Transverse colon (tissue), 4 donors: ENCODE measurements around the gene CDHR1.

Experiments used
- EP300 ChIP-seq: sonication (generic); formaldehyde crosslinking; IDR thresholded peaks from one replicate; pipeline ENCODE4 v1.6.1; 2017; ENCODE audit warnings: antibody characterized with exemption, low read depth
- POLR2A ChIP-seq: fragments of 450-650 bp; IDR thresholded peaks from one replicate; pipeline ENCODE4 v1.6.1; 2016; ENCODE audit warnings: antibody characterized with exemption, mild to moderate bottlenecking, moderate library complexity
- POLR2AphosphoS5 ChIP-seq, 3 donors: sonication (generic); formaldehyde crosslinking; IDR thresholded peaks; one replicate each; pipeline ENCODE4 v1.6.1; 2016; ENCODE audit warnings: antibody characterized with exemption in 3 of 3
- TF ChIP-seq, protein P1 (sequence below), 5 experiments: fragments of 200-600 bp in 3 of 5; fragments of 450-650 bp in 2 of 5; sonication (generic) in 3 of 5; IDR thresholded peaks; 1 replicate in 2 of 5; 2 replicates in 3 of 5; pipeline ENCODE4 v1.5.1; 2016 to 2017; ENCODE audit warnings: antibody characterized with exemption in 5 of 5, inconsistent platforms in 3 of 5, mild to moderate bottlenecking in 2 of 5, moderate library complexity in 1 of 5

DNA sequence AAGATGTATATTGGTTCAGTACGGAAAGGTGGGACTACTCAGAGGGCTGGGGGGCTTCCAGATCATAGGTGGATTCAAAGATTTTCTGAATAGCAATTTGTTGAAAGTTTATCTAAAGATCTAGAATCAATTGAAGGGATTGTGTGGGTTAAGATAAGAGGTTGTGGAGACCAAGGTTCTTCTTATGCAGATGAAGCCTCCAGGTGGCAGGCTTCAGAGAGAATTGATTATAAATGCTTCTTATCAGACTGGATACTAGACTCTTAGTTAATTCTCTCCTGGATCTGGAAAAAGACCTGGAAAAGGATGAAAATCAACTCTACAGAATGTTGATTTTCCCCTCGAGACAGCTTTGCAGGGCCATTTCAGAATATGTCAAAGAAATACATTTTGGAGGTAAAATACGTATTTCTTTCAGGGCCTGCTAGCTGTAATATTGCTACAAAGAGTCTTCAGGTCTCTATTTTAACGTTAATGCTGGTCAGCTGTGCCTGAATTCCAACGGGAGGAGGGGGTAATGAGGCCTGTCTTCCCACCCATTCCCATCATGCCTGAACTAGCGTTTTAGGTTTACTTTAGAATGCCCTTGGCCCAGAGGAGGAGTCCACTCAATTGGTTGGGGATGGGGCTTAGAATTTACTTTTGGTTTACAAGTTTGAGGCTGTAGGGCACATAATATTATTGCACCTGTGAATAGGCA lies 33.5 kb upstream of the CDHR1 start:
- TF ChIP-seq, protein P1, sequence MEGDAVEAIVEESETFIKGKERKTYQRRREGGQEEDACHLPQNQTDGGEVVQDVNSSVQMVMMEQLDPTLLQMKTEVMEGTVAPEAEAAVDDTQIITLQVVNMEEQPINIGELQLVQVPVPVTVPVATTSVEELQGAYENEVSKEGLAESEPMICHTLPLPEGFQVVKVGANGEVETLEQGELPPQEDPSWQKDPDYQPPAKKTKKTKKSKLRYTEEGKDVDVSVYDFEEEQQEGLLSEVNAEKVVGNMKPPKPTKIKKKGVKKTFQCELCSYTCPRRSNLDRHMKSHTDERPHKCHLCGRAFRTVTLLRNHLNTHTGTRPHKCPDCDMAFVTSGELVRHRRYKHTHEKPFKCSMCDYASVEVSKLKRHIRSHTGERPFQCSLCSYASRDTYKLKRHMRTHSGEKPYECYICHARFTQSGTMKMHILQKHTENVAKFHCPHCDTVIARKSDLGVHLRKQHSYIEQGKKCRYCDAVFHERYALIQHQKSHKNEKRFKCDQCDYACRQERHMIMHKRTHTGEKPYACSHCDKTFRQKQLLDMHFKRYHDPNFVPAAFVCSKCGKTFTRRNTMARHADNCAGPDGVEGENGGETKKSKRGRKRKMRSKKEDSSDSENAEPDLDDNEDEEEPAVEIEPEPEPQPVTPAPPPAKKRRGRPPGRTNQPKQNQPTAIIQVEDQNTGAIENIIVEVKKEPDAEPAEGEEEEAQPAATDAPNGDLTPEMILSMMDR (IDR thresholded peaks at IDR 0.05), result peak; percentile 11 to 38 (median 18)
- no peak for TF ChIP-seq POLR2AphosphoS5 (IDR thresholded peaks at IDR 0.05)
- TF ChIP-seq POLR2A, result no peak
- no peak for TF ChIP-seq EP300
